ENCODE measurements around the gene OR1J1.

Gene OR1J1

DNA sequence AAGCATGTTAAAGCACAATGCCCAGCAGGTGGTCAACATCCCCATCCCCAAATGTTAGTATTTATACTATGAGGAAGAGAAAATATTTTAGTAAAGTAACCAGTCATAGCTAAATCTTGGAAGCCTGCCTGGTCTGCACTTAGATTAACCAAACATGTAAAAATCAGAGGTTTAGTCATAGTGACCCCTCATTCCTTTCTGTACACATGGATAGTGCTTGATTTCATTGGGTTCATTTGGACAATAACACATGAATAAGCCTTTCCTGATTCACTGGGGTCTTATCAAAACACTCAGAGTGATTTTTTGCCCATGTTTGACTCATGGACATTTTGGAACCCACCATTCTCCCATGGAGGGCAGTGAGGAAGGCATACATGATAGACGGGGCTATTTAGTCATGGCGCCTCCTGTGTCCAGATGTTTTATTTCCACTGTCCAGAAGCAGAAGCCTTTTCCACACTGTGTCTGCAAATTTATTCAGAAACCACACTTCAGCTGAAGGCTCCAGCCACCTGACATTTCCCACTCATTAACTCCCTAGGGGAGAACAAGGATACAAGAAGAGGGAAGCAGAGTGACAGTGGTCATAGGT, 32.5 kb downstream of the OR1J1 start:
- DNase-seq (ENCODE audit: low spot score): peak; percentile 72

DNA sequence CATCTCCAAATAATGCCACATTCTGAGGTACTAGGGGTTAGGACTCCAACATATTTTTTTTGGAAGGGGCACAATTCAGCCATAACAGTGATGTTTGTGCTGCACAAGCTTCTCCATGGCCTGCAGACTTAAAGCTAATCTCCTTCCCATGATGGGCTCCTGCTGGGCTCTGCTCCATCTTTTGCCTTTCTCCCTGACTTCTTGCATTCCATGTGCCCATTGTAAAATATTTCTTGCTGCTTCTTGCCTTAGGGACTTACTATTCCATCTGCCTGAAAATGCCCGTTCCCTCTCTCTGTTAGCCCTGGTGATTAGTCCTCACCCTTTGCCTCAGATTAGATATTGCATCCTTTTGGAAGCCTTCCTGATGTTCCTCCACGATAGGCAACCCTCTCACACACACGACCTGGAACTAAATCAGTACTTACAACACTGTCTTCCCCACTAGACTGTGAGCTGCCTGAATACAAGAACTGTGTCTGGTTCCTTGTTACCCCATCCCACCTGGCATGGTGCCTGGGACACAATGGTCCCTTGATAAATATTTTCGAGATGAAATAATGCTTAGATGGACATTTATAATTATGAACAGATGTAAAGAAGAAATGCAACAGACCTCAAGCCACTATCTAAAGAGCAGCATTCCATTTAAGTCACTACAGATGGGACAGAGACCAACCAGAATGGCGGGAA, 33.5 kb downstream of the OR1J1 start:
- DNase-seq (ENCODE audit: low spot score): peak; percentile 64

DNA sequence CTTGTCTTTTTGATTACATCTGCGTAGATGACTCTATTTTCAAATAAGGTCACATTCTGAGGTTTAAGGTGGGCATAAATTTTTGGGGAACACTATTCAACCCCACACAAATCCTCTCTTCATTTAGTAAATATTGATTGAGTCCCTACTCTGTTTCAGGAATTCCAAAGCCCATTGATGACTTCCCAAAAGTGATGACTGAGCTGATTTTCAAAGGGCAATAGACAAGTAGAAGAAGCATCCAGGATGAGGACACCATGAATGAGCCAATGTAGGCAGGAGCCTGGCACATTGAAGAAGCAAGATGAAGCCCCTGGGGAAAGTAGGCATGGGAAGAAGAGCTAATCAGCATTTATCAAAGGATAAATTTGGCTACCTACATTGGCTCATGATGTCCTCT, 35.2 kb downstream of the OR1J1 start:
- no peak for DNase-seq (ENCODE audit: low spot score)
